Mucosa of descending colon (tissue), 3 donors: ENCODE results near the gene DDX31. TPM values are rescaled to one million over a fixed set of nuclear protein-coding genes. Genes with fewer than 3 reads are reported as not detected.

Source experiments
- ATAC-seq: fragments of 200-7000 bp; cut with Tn5 transposase; one replicate; pipeline ENCODE4 v1.9.1; 2020; ENCODE audit warnings: mild to moderate bottlenecking, moderate library complexity
- DNase-seq, 3 donors: peaks; one replicate each; pipeline ENCODE4 v3.0.0-alpha.2; 2020
- H3K36me3 ChIP-seq: fragments of 200-600 bp; one replicate; pipeline ENCODE4 v1.8.0; 2021; ENCODE audit warnings: low read depth, mild to moderate bottlenecking
- H3K4me1 ChIP-seq: fragments of 200-600 bp; one replicate; pipeline ENCODE4 v1.8.0; 2021; ENCODE audit warnings: low read depth, mild to moderate bottlenecking
- H3K4me3 ChIP-seq: fragments of 200-600 bp; one replicate; pipeline ENCODE4 v1.8.0; 2021; ENCODE audit warnings: mild to moderate bottlenecking
- H3K9me3 ChIP-seq: fragments of 200-600 bp; one replicate; pipeline ENCODE4 v1.8.0; 2021; ENCODE audit warnings: mild to moderate bottlenecking
- intact Hi-C, 2 donors: fragments of 100-400 bp; cut with DNase I in 1 of 2; cut with micrococcal nuclease in 1 of 2; formaldehyde crosslinking; loops; one replicate each; pipeline versions ENCODE4 v1.11.0 to v1.11.1; 2022; cut with DNase I, micrococcal nuclease
- total RNA-seq, 3 donors: library from RNA; stranded (reverse); fragmentation: NEBNext Ultra II Directional in 2 of 3; extraction: Animal tissue kit (Norgen Biotek cat#: 25700) in 2 of 3; gene quantifications; one replicate each; pipeline versions ENCODE4 v1.2.1 to v1.2.4, GENCODE V29; 2021 to 2023
- TF ChIP-seq, protein P1 (sequence below): fragments of 200-600 bp; IDR thresholded peaks from one replicate; pipeline ENCODE4 v1.8.0; 2022; ENCODE audit warnings: antibody characterized with exemption, mild to moderate bottlenecking
- donor health status: DM: no; HTN: no; CAD: no; lungs with moderate emphysema.
- donor health status: DM: no; HTN: no; CAD: no.
- donor health status: DM: no; HTN: yes; CAD: no.

Gene DDX31
- total RNA-seq, 3 donors from 2014 or later: 8.7 to 11.2 (median 9.5) TPM

DNA sequence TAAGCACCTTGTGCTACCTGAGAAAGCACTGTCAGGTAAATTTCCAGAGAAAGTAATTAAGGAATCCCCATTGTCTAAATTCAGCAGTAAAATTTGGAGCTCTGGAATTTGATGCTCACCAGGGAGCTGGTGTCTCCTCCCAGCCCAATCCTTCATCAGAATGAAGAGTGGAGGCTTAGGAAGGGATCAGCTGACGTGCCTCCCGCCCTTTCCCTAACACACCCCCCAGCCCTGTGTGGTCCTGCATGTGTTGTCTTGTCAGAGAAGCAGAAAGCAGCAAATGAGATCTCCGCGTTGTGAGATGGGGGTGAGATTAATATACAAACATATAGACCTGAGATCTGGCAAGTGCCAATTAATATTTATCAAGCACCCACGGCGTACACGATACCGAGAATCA is 114.3 kb downstream of the DDX31 start:
- intact Hi-C loops: no loop called here
- H3K9me3 ChIP-seq: no peaks in the 10 kb centered on the region
- TF ChIP-seq, protein P1, sequence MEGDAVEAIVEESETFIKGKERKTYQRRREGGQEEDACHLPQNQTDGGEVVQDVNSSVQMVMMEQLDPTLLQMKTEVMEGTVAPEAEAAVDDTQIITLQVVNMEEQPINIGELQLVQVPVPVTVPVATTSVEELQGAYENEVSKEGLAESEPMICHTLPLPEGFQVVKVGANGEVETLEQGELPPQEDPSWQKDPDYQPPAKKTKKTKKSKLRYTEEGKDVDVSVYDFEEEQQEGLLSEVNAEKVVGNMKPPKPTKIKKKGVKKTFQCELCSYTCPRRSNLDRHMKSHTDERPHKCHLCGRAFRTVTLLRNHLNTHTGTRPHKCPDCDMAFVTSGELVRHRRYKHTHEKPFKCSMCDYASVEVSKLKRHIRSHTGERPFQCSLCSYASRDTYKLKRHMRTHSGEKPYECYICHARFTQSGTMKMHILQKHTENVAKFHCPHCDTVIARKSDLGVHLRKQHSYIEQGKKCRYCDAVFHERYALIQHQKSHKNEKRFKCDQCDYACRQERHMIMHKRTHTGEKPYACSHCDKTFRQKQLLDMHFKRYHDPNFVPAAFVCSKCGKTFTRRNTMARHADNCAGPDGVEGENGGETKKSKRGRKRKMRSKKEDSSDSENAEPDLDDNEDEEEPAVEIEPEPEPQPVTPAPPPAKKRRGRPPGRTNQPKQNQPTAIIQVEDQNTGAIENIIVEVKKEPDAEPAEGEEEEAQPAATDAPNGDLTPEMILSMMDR: no peak
- no peaks in the 10 kb centered on the region for H3K4me1 ChIP-seq
- ATAC-seq (no peak), DNase-seq (no peak)
- H3K4me3 ChIP-seq: no peak overlapping the region
- no peaks in the 10 kb centered on the region for H3K36me3 ChIP-seq

GRCh38 chr9:132554755-132555154 is 115.0 kb downstream of the DDX31 start:
- Histone ChIP-seq H3K9me3 (no peaks in the 10 kb centered on the region), H3K36me3 (no peaks in the 10 kb centered on the region), H3K4me1 (no peaks in the 10 kb centered on the region), H3K4me3 (no peak overlapping the region)
- intact Hi-C loops: no loop called here
- no peak for ATAC-seq
- DNase-seq: no peak
- TF ChIP-seq, protein P1: no peak

DNA sequence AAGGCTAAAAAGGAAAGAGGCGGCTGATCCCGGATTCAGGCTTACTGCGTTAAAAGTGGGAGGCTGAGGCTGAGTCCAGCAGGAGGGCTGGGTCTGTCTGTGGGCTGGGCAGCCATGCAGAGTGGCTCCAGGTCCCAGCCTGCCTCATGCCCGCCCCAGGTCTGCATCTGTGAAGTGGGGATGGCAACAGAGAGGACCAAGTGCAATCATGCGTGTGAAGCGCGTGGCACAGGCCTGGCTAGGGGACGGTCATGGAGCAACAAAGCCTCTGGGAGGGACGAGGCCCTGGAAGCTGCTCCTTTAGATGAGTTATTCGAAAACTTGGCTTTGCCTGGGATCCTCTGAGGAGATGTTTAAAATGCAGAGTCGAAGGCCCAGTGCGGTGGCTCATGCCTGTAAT is 117.7 kb downstream of the DDX31 start:
- Histone ChIP-seq H3K9me3 (no peaks in the 10 kb centered on the region), H3K4me3 (no peak overlapping the region), H3K4me1 (no peaks in the 10 kb centered on the region), H3K36me3 (no peaks in the 10 kb centered on the region)
- intact Hi-C loops: no loop called here
- TF ChIP-seq, protein P1: no peak
- DNase-seq (no peak), ATAC-seq (no peak)

GRCh38 chr9:132551556-132551955 is 118.2 kb downstream of the DDX31 start:
- no peaks in the 10 kb centered on the region for H3K9me3 ChIP-seq
- intact Hi-C loops: no loop called here
- TF ChIP-seq, protein P1: no peak
- no peak for ATAC-seq
- no peak overlapping the region for H3K4me3 ChIP-seq
- no peaks in the 10 kb centered on the region for H3K4me1 ChIP-seq
- no peak for DNase-seq
- no peaks in the 10 kb centered on the region for H3K36me3 ChIP-seq

GRCh38 chr9:132548751-132549640 is 120.8 kb downstream of the DDX31 start:
- Histone ChIP-seq H3K4me1 (no peaks in the 10 kb centered on the region), H3K36me3 (no peaks in the 10 kb centered on the region), H3K4me3 (no peak overlapping the region), H3K9me3 (no peaks in the 10 kb centered on the region)
- DNase-seq (no peak), ATAC-seq (no peak)
- intact Hi-C loops: no loop called here
- TF ChIP-seq, protein P1: no peak
